ENCODE results near the gene GLUL.

DNA sequence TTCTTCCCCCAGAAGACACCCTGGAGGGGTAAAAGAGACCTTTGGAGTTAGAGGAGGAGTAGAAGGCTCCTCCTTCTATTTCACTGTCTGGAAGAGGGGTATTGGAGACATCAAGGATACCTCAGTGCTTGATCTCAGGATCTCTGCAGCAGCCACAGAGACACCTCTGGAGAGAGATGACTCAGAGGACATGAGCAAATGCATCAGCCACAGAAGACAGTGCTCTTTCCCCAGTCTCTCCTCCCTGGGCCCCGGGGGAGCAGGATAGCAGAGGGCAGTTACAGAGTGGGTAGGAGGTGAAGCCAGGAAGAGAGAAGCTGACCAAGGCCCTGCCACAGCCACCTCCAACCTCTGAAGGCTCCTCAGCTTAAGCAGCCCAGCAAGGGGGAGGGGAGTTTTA is 24.2 kb upstream of the GLUL start:
- TF ChIP-seq TOX (CRISPR knock-in tag; IDR thresholded peaks at IDR 0.05; ENCODE audit: borderline replicate concordance) = no peak
- TF ChIP-seq ZNF8 (CRISPR knock-in tag; IDR thresholded peaks at IDR 0.05) = no peak
- TF ChIP-seq CSDC2 (CRISPR knock-in tag; IDR thresholded peaks at IDR 0.05) = no peak
- TF ChIP-seq TCF4 (CRISPR knock-in tag; IDR thresholded peaks at IDR 0.05; ENCODE audit: borderline replicate concordance) = no peak
- no peak for TF ChIP-seq SNAI2 (CRISPR knock-in tag; IDR thresholded peaks at IDR 0.05)
- no peak for TF ChIP-seq ARNTL (CRISPR knock-in tag; IDR thresholded peaks at IDR 0.05; ENCODE audit: borderline replicate concordance, low read depth)
- TF ChIP-seq, protein P1, sequence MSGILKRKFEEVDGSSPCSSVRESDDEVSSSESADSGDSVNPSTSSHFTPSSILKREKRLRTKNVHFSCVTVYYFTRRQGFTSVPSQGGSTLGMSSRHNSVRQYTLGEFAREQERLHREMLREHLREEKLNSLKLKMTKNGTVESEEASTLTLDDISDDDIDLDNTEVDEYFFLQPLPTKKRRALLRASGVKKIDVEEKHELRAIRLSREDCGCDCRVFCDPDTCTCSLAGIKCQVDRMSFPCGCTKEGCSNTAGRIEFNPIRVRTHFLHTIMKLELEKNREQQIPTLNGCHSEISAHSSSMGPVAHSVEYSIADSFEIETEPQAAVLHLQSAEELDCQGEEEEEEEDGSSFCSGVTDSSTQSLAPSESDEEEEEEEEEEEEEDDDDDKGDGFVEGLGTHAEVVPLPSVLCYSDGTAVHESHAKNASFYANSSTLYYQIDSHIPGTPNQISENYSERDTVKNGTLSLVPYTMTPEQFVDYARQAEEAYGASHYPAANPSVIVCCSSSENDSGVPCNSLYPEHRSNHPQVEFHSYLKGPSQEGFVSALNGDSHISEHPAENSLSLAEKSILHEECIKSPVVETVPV (CRISPR knock-in tag; IDR thresholded peaks at IDR 0.05) = no peak
- no peak for TF ChIP-seq PATZ1 (CRISPR knock-in tag; IDR thresholded peaks at IDR 0.05; ENCODE audit: borderline replicate concordance)
- TF ChIP-seq CREB5 (CRISPR knock-in tag; IDR thresholded peaks at IDR 0.05; ENCODE audit: low read depth) = no peak
- no peak for TF ChIP-seq ZFP30 (CRISPR knock-in tag; IDR thresholded peaks at IDR 0.05)
